Hepatocyte (in vitro differentiated cells): ENCODE results near the gene ELK3. TPM values are rescaled to one million over a fixed set of nuclear protein-coding genes. Genes with fewer than 3 reads are reported as not detected.

Experiments used
- DNase-seq: peaks from one replicate; pipeline ENCODE4 v3.0.0-alpha.2; 2016; ENCODE audit warnings: low spot score
- H2AFZ ChIP-seq: fragments of 200-600 bp; sonication (generic); 2 replicates; pipeline ENCODE4 v1.6.0; 2016; ENCODE audit warnings: antibody characterized with exemption, mild to moderate bottlenecking
- H3K27ac ChIP-seq: fragments of 200-600 bp; sonication (generic); 2 replicates; pipeline ENCODE4 v1.5.1; 2016; ENCODE audit warnings: mild to moderate bottlenecking
- H3K27me3 ChIP-seq: fragments of 200-600 bp; sonication (generic); 2 replicates; pipeline ENCODE4 v1.6.1; 2016
- H3K36me3 ChIP-seq: fragments of 200-600 bp; sonication (generic); replicated peaks from 2 replicates; pipeline ENCODE4 v1.5.1; 2016; ENCODE audit warnings: low read depth; ENCODE audit not compliant: insufficient read depth
- H3K4me1 ChIP-seq: fragments of 200-600 bp; sonication (generic); 2 replicates; pipeline ENCODE4 v1.5.1; 2016; ENCODE audit warnings: mild to moderate bottlenecking, moderate library complexity; ENCODE audit not compliant: insufficient read depth
- H3K4me2 ChIP-seq: fragments of 200-600 bp; sonication (generic); 2 replicates; pipeline ENCODE4 v1.6.0; 2016
- H3K4me3 ChIP-seq: fragments of 200-600 bp; sonication (generic); 2 replicates; pipeline ENCODE4 v1.5.1; 2016; ENCODE audit warnings: mild to moderate bottlenecking
- H3K79me2 ChIP-seq: fragments of 200-600 bp; sonication (generic); 2 replicates; pipeline ENCODE4 v1.6.0; 2017; ENCODE audit warnings: mild to moderate bottlenecking
- H3K9me2 ChIP-seq: fragments of 200-600 bp; sonication (generic); replicated peaks from 2 replicates; pipeline ENCODE4 v1.6.0; 2017; ENCODE audit warnings: mild to moderate bottlenecking; ENCODE audit not compliant: insufficient read depth
- H3K9me3 ChIP-seq: fragments of 200-600 bp; sonication (generic); 2 replicates; pipeline ENCODE4 v1.5.1; 2016; ENCODE audit warnings: low read depth, mild to moderate bottlenecking
- H4K20me1 ChIP-seq: fragments of 200-600 bp; sonication (generic); 2 replicates; pipeline ENCODE4 v1.6.0; 2016; ENCODE audit warnings: mild to moderate bottlenecking; ENCODE audit not compliant: insufficient read depth, poor library complexity, severe bottlenecking
- EZH2 ChIP-seq: fragments of 200-600 bp; sonication (generic); IDR thresholded peaks from 2 replicates; pipeline ENCODE4 v1.6.1; 2016; ENCODE audit warnings: antibody characterized with exemption, mild to moderate bottlenecking, borderline replicate concordance
- EZH2phosphoT487 ChIP-seq: fragments of 200-600 bp; sonication (generic); IDR thresholded peaks from one replicate; pipeline ENCODE4 v1.6.1; 2018; ENCODE audit warnings: antibody characterized with exemption, mild to moderate bottlenecking, low read depth, moderate library complexity; ENCODE audit not compliant: unreplicated experiment, severe bottlenecking
- WGBS: methylation state at CpG from one replicate; pipeline ENCODE4 v1.1.6; 2016; ENCODE audit warnings: low lambda C conversion rate; ENCODE audit errors: missing lambda C conversion rate; 5-methylcytosine and 5-hydroxymethylcytosine counted together
- polyA plus RNA-seq: library from polyadenylated mRNA; unstranded; fragments of >200 nt; fragmentation: Nextera tagmentation; extraction: Ambion mirVana; gene quantifications from 2 replicates; pipeline ENCODE4 v1.2.1, GENCODE V29; 2016
- total RNA-seq: library from RNA; depleted of rRNA; stranded (reverse); fragments of >200 nt; gene quantifications from 2 replicates; pipeline ENCODE4 v1.2.3, GENCODE V29; 2014
- TF ChIP-seq, protein P1 (sequence below): fragments of 200-600 bp; sonication (generic); IDR thresholded peaks from 2 replicates; pipeline ENCODE4 v1.5.1; 2016; ENCODE audit warnings: antibody characterized with exemption, mild to moderate bottlenecking; ENCODE audit not compliant: poor library complexity

The ELK3 gene
- total and polyA plus RNA-seq, 2 experiments from 2014 or later, result 12.1 to 12.9 TPM

DNA sequence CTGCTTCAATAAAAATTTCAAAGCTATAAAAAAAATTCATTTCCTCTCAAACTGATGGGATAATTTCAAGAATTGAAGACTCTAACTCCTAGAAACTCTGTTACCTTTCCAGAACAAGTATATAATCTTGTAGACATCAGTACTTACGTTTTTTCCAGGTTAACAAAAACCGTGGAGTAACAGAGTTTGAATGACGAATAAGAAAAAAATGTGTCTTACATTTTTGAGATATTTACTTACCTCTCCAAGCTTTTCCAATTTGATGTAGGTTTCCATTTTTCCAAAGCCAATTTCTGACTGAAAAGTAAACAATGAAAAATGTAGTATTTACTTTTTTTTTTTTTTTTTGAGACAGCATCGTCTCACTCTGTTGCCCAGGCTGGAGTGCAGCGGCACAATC, 105.9 kb downstream of the ELK3 start:
- Histone ChIP-seq H3K27ac (no peak overlapping the region), H3K9me3 (no peaks in the 10 kb centered on the region), H3K27me3 (no peaks in the 10 kb centered on the region), H4K20me1 (no peaks in the 10 kb centered on the region), H3K4me1 (no peaks in the 10 kb centered on the region), H3K36me3 (no peaks in the 10 kb centered on the region), H3K9me2 (no peaks in the 10 kb centered on the region), H3K4me2 (no peak overlapping the region), H3K79me2 (no peaks in the 10 kb centered on the region), H2AFZ (no peak overlapping the region), H3K4me3 (no peak overlapping the region)
- DNase-seq, result no peak
- TF ChIP-seq, protein P1, sequence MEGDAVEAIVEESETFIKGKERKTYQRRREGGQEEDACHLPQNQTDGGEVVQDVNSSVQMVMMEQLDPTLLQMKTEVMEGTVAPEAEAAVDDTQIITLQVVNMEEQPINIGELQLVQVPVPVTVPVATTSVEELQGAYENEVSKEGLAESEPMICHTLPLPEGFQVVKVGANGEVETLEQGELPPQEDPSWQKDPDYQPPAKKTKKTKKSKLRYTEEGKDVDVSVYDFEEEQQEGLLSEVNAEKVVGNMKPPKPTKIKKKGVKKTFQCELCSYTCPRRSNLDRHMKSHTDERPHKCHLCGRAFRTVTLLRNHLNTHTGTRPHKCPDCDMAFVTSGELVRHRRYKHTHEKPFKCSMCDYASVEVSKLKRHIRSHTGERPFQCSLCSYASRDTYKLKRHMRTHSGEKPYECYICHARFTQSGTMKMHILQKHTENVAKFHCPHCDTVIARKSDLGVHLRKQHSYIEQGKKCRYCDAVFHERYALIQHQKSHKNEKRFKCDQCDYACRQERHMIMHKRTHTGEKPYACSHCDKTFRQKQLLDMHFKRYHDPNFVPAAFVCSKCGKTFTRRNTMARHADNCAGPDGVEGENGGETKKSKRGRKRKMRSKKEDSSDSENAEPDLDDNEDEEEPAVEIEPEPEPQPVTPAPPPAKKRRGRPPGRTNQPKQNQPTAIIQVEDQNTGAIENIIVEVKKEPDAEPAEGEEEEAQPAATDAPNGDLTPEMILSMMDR, result no peak
- TF ChIP-seq EZH2, result no peak
- TF ChIP-seq EZH2phosphoT487, result no peak
- WGBS, result 96% methylated on average over 5 of the region's 5 CpGs

DNA sequence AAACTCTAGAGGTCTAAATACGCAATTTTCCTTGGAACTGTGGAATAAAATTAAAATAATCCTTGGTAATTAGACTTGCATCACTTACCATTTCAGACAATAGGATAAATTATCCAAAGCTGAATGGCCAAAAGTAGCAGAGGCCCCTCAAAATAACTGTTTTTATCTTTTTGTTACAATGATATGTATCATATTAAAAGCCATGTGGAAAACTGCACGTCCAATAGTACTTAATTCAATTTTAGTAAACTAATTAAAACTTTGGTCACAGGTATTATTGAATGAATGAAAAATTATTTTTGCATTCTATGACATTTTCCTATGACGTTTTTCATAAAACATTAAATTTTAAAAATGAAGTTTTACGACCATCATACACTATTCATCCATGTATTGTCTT, 107.6 kb downstream of the ELK3 start:
- Histone ChIP-seq H3K79me2 (no peaks in the 10 kb centered on the region), H3K36me3 (no peaks in the 10 kb centered on the region), H3K4me2 (no peak overlapping the region), H3K27ac (no peak overlapping the region), H4K20me1 (no peaks in the 10 kb centered on the region), H3K9me3 (no peaks in the 10 kb centered on the region), H2AFZ (no peak overlapping the region), H3K4me3 (no peak overlapping the region), H3K4me1 (no peaks in the 10 kb centered on the region), H3K27me3 (no peaks in the 10 kb centered on the region), H3K9me2 (no peaks in the 10 kb centered on the region)
- no peak for DNase-seq
- no peak for TF ChIP-seq EZH2
- TF ChIP-seq, protein P1, result no peak
- TF ChIP-seq EZH2phosphoT487, result no peak
- 96% methylated on average over 4 of the region's 4 CpGs for WGBS

DNA sequence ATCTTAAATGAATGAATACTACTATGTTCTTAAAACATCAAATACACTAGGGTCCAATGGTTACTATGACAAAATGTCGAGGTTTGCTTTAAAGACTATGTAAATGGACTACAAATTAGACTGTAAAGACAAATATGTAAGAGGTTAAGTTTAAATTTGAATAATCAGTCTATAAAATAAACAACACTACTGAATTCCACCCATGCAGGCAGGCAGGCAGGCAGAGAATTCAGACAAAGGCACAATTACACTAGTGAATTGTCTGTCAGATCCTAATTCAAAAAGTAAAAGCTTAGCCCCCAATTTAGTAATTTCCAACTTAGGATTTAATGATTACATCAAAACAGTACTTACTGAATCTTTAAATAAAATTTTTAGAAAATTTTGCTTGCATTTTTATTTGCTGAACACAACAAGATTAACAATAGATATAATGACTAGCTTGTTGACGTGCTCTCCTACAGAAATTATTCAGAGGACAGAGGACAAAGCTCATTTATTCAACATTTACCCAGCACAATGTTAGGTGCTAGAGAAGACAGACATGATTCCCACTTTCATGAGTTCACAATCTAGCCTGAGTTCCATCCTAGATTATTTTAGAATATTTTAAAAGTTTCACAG, 108.6 kb downstream of the ELK3 start:
- peaks cover 2% of the 10 kb centered on the region for H3K79me2 ChIP-seq

More for the DNA sequence above, 108.6 kb downstream of the ELK3 start:
- Histone ChIP-seq H3K27me3 (no peaks in the 10 kb centered on the region), H2AFZ (no peak overlapping the region), H3K9me3 (no peaks in the 10 kb centered on the region), H3K27ac (no peak overlapping the region), H3K4me2 (no peak overlapping the region), H3K4me3 (no peak overlapping the region), H3K9me2 (no peaks in the 10 kb centered on the region), H3K4me1 (no peaks in the 10 kb centered on the region), H3K36me3 (no peaks in the 10 kb centered on the region), H4K20me1 (no peaks in the 10 kb centered on the region)
- DNase-seq, result no peak
- 75% methylated on average over 2 of the region's 2 CpGs for WGBS
- TF ChIP-seq EZH2 (no peak), EZH2phosphoT487 (no peak)
- TF ChIP-seq, protein P1, result no peak
